ENCODE measurements around the gene TTN.

Gene TTN

DNA sequence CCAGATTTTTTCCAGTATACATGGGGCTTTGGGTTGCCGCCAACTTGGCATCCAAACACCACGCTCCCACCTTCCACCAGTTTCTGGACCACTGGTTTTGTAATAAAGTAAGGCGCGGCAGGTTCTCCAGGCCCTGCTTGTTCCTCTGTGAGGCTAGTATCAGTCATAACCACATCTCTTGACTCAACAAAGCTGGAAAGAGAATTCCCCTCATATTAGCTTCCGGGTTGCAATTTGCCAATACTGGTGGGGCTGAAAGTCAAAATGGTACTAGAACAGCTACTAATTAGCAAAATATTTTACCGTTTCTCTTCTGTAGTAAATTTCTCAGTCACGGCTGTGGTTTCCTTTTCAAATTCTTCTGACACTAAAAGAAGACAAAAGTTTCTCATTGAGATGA is 25.0 kb downstream of the TTN start:
- Histone ChIP-seq H3K4me3 (IDR thresholded peaks at IDR 0.05; ENCODE audit: insufficient read depth, low read depth, low read length) (no peak overlapping the region), H3K9ac (no peak overlapping the region), H4K20me1 (ENCODE audit: insufficient read depth) (no peaks in the 10 kb centered on the region), H2AFZ (ENCODE audit: low read depth) (no peak overlapping the region), H3K27me3 (ENCODE audit: insufficient read depth, low read depth) (no peaks in the 10 kb centered on the region), H3K27ac (no peak overlapping the region), H3K4me2 (no peak overlapping the region), H3K36me3 (ENCODE audit: insufficient read depth) (no peaks in the 10 kb centered on the region), H3K79me2 (ENCODE audit: insufficient read depth, low read depth) (no peaks in the 10 kb centered on the region), H3K4me1 (ENCODE audit: low read depth, poor library complexity, severe bottlenecking) (no peaks in the 10 kb centered on the region)
- TF ChIP-seq CTCF (conservative IDR thresholded peaks at IDR 0.05; ENCODE audit: low read depth, low read length), result no peak

- H3K36me3 ChIP-seq (ENCODE audit: insufficient read depth), result no peaks in the 10 kb centered on the region
- no peaks in the 10 kb centered on the region for H4K20me1 ChIP-seq (ENCODE audit: insufficient read depth)
- H3K4me3 ChIP-seq (IDR thresholded peaks at IDR 0.05; ENCODE audit: insufficient read depth, low read depth, low read length), result no peak overlapping the region
- no peaks in the 10 kb centered on the region for H3K27me3 ChIP-seq (ENCODE audit: insufficient read depth, low read depth)
- no peak overlapping the region for H3K9ac ChIP-seq
- no peak for TF ChIP-seq CTCF (conservative IDR thresholded peaks at IDR 0.05; ENCODE audit: low read depth, low read length)
- H3K4me2 ChIP-seq, result no peak overlapping the region
- no peaks in the 10 kb centered on the region for H3K4me1 ChIP-seq (ENCODE audit: low read depth, poor library complexity, severe bottlenecking)
- H3K79me2 ChIP-seq (ENCODE audit: insufficient read depth, low read depth), result no peaks in the 10 kb centered on the region
- no peak overlapping the region for H3K27ac ChIP-seq
- H2AFZ ChIP-seq (ENCODE audit: low read depth), result no peak overlapping the region
Measured at GRCh38 chr2:178777577-178777976, 29.6 kb downstream of the TTN start.

DNA sequence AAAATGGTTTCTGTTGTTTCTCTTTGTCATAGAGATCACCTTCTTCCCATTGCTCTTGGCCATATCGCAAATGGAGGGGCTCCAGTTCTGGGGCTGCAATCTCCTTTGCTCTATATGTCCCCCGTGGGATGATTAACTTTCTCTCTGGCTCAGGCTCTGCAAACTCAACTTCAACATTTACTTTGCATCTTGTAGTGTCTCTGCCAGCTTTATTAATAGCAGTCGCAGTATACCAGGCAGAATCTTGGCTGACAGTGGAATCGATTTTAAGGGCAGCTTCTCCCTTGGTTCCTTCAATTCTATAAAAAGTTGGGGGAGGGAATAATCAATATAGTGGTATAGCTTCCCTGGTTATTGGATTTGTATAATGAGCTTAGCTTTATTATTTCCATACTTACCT is 30.5 kb downstream of the TTN start:
- Histone ChIP-seq H3K9ac (no peak overlapping the region), H3K27me3 (ENCODE audit: insufficient read depth, low read depth) (no peaks in the 10 kb centered on the region), H3K36me3 (ENCODE audit: insufficient read depth) (no peaks in the 10 kb centered on the region), H3K4me3 (IDR thresholded peaks at IDR 0.05; ENCODE audit: insufficient read depth, low read depth, low read length) (no peak overlapping the region), H3K79me2 (ENCODE audit: insufficient read depth, low read depth) (no peaks in the 10 kb centered on the region), H4K20me1 (ENCODE audit: insufficient read depth) (no peaks in the 10 kb centered on the region), H3K27ac (no peak overlapping the region), H3K4me1 (ENCODE audit: low read depth, poor library complexity, severe bottlenecking) (no peaks in the 10 kb centered on the region), H2AFZ (ENCODE audit: low read depth) (no peak overlapping the region), H3K4me2 (no peak overlapping the region)
- TF ChIP-seq CTCF (conservative IDR thresholded peaks at IDR 0.05; ENCODE audit: low read depth, low read length), result no peak

DNA sequence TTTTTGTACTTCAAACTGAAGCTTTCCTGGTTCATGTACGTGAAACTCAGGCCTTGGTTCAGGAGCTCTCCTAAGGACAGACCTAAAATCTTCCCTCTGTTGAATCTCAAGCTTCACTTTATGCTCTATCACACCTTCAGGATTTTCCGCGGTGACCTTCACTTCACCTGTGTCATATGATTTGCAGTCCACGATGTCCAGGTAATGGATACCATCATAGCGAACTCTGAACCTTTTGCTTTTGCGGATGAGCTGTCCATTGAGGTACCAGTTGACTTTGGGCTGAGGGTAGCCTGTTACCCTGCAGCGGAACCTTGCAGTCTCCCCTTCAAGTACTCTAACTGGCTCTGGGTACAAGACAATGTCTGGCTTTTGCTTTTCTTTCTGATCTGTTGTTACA is 31.2 kb downstream of the TTN start:
- Histone ChIP-seq H3K4me3 (IDR thresholded peaks at IDR 0.05; ENCODE audit: insufficient read depth, low read depth, low read length) (no peak overlapping the region), H2AFZ (ENCODE audit: low read depth) (no peak overlapping the region), H3K27ac (no peak overlapping the region), H3K9ac (no peak overlapping the region), H3K79me2 (ENCODE audit: insufficient read depth, low read depth) (no peaks in the 10 kb centered on the region), H4K20me1 (ENCODE audit: insufficient read depth) (no peaks in the 10 kb centered on the region), H3K4me1 (ENCODE audit: low read depth, poor library complexity, severe bottlenecking) (no peaks in the 10 kb centered on the region), H3K36me3 (ENCODE audit: insufficient read depth) (no peaks in the 10 kb centered on the region), H3K27me3 (ENCODE audit: insufficient read depth, low read depth) (no peaks in the 10 kb centered on the region), H3K4me2 (no peak overlapping the region)
- TF ChIP-seq CTCF (conservative IDR thresholded peaks at IDR 0.05; ENCODE audit: low read depth, low read length), result no peak

- TF ChIP-seq CTCF (conservative IDR thresholded peaks at IDR 0.05; ENCODE audit: low read depth, low read length), result no peak
- no peak overlapping the region for H3K27ac ChIP-seq
- H3K4me1 ChIP-seq (ENCODE audit: low read depth, poor library complexity, severe bottlenecking), result no peaks in the 10 kb centered on the region
- H3K79me2 ChIP-seq (ENCODE audit: insufficient read depth, low read depth), result no peaks in the 10 kb centered on the region
- no peaks in the 10 kb centered on the region for H3K36me3 ChIP-seq (ENCODE audit: insufficient read depth)
- no peak overlapping the region for H3K4me2 ChIP-seq
- H2AFZ ChIP-seq (ENCODE audit: low read depth), result no peak overlapping the region
- no peak overlapping the region for H3K4me3 ChIP-seq (IDR thresholded peaks at IDR 0.05; ENCODE audit: insufficient read depth, low read depth, low read length)
- no peak overlapping the region for H3K9ac ChIP-seq
- H4K20me1 ChIP-seq (ENCODE audit: insufficient read depth), result no peaks in the 10 kb centered on the region
- H3K27me3 ChIP-seq (ENCODE audit: insufficient read depth, low read depth), result no peaks in the 10 kb centered on the region
Measured at GRCh38 chr2:178770518-178770917, 36.7 kb downstream of the TTN start.

Data from KMS-11 (cell line).